Fibroblast of villous mesenchyme (primary cell): Measurements from ENCODE around the gene POLN. TPM values are rescaled to one million over a fixed set of nuclear protein-coding genes. Genes with fewer than 3 reads are reported as not detected.

Experiments used
- DNase-seq: peaks from one replicate; pipeline ENCODE4 v3.0.0-alpha.2; 2010; ENCODE audit warnings: low read depth
- H3K4me3 ChIP-seq: 2 replicates; pipeline ENCODE4 v1.5.1; 2011; ENCODE audit warnings: low read depth, mild to moderate bottlenecking, low read length
- total RNA-seq: library from RNA; depleted of rRNA; stranded (reverse); fragments of >200 nt; gene quantifications from 2 replicates; pipeline ENCODE4 v1.2.3, GENCODE V29; 2012
- TF ChIP-seq, protein P1 (sequence below): IDR thresholded peaks from 2 replicates; pipeline ENCODE4 v1.5.1; 2012; ENCODE audit warnings: low read depth, mild to moderate bottlenecking, low read length; ENCODE audit not compliant: insufficient read depth

POLN gene
- total RNA-seq, 1 donor = 4.7 TPM

DNA sequence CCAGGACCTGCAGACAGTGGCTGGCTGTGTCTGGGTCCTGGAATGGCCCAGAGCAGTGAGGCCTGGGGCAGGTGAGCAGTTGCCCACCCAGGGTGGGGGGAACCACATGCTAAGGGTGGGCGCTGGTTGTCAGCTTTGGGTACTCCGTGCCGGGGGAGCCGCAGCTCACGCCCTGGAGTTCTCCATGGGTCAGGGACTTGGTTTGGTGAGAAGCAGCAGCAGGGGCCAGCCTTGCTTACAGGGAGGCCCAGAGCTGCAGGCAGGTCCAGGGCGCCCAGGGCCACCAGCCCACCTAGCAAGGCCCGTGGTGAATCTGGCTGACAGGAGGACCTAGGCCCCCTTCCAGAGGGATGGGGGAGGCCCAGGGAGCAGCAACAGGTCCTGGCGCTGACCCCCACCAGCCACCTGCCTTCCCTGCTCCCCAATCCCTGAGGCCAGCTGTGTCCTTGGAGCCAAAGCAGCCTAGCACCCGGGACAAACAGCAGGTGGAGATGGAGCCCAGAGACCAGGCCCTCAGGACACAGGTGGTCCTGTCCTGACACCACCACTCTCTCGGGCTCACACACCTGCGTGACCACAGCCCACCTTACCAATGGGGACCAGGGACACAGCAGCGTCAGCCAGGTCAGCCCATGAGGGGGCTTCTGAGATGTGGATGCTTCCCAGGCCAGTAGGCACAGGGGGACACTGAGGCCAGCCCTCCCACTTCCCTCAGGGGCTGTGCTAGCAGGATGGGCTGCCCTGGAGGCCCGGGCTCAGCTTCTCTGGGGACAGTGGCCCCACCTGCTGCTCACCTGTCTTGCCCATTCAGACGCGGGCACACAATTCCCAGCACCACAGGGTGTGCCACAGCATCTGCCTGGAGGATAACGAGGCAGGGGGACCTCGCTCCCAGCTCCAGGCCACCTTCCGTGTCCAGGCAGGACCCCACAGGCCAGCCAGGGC lies 16.4 kb upstream of the POLN start:
- H3K4me3 ChIP-seq = no peak overlapping the region
- no peak for DNase-seq
- TF ChIP-seq, protein P1, sequence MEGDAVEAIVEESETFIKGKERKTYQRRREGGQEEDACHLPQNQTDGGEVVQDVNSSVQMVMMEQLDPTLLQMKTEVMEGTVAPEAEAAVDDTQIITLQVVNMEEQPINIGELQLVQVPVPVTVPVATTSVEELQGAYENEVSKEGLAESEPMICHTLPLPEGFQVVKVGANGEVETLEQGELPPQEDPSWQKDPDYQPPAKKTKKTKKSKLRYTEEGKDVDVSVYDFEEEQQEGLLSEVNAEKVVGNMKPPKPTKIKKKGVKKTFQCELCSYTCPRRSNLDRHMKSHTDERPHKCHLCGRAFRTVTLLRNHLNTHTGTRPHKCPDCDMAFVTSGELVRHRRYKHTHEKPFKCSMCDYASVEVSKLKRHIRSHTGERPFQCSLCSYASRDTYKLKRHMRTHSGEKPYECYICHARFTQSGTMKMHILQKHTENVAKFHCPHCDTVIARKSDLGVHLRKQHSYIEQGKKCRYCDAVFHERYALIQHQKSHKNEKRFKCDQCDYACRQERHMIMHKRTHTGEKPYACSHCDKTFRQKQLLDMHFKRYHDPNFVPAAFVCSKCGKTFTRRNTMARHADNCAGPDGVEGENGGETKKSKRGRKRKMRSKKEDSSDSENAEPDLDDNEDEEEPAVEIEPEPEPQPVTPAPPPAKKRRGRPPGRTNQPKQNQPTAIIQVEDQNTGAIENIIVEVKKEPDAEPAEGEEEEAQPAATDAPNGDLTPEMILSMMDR = no peak

DNA sequence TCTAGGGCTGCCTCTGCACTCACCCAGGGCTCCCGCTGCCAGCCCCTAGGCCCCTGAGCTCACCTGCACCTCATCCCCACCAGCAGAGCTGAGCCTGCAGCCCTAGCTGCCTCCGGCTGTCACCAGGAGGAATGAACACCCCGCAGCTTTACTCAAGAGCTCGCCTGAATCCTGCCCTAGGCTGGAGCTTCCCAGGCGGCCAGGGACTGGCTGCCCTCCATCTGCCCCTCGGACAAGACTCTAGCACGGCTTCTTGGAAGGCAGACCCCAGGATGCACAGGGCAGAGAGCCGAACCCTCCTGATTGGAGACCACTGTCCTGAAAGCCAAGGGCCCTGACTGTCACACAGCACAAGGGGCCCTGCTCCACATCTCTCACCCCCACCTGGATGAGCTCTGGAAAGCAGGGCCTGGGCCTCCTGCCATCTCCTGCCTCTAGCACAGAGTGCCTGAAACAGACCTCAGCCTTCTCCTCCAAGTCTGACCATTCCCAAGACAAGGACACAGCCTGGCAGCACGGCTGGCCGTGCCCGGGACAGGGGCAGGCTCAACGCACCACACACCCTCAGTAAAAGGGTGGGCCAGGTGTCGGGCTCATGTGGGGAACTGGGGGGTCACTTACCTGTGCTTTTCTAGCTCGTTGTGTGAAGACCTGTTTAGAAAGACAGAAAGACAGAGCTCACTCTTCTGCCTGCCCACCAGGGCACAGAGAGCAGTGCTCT lies 15.6 kb upstream of the POLN start:
- H3K4me3 ChIP-seq = no peak overlapping the region
- no peak for DNase-seq
- TF ChIP-seq, protein P1 = no peak

DNA sequence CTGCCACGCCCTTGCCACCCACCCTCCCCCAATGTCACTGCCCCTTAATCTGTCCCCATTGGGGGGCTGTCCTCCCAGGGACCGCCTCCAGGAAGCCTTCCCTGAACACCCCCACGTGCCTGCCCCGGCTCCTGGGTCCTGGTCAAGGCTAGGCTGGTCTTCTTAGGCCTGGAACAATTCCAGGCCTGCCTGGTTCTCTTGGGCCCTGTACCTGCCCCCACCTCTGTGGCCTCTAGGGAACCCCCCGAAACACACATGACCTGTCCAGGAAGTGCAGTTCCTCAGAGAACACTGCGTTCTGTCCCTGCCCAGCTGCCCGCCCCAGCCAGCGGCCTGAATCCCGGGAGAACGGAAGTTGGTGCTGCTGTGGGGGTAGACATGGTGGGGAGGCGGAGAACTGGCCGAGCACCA lies 14.9 kb upstream of the POLN start:
- TF ChIP-seq, protein P1 = no peak
- no peak for DNase-seq
- no peak overlapping the region for H3K4me3 ChIP-seq

DNA sequence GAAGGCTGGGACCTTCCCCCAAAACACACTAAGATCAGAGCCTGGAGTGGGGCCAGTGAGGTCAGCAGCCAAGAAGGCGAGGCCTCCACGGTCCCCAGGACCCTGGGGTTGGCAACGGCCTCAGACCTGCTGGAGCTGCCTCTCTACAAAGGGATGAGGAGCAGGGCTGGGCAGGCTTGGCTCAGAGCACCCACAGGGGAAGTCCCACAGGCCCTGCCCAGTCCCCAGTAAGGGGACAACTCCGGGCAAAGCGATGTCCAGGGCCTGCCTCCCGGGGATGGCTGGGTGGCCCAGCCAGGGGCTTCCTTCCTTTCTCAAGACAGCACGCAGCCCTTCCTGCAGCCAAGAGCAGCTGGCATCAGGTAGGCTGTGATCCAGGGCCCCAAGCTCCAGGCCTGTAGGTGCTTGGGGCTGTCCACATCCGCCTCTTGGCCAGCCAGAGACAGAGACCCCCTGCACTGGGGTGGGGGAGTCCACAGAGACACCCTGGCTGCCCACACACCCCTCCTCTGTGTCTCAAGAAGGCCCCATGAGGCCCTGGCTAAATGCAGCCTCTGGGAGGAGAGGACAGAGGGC lies 14.3 kb upstream of the POLN start:
- TF ChIP-seq, protein P1 = no peak
- no peak overlapping the region for H3K4me3 ChIP-seq
- DNase-seq = no peak

DNA sequence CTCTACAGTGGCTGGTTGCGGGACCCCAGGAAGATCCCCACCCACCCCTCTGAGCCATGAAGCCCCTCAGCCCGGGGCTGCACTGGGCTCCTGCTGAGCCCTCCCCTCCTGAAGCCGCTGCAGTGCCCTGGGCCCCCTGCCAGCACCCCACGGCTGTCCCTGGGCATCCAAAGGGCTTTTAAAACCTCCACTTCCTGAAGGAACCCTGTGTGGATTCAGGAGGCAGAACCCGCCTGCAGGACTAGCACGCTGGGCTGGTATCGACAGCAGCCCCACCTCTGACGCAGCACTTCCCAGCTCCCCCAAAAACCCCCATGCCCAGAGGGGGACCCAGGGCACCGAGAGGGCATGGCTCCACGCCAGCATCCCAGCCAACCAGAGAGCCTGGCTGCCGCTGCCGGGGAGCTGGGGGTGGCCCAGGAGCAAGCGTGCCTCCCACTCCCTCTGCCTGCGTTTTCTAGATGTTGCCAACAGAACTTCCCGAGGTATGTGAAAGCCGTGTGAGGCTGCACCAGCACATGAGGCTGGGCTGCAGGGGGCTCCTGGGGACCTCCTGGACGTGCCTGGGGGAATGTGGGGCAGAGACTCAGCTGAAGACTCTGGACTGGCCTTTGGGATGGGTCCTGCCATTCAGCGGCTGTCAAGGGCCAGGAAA lies 13.7 kb upstream of the POLN start:
- H3K4me3 ChIP-seq = no peak overlapping the region
- DNase-seq = peak; percentile 30
- TF ChIP-seq, protein P1 = no peak

DNA sequence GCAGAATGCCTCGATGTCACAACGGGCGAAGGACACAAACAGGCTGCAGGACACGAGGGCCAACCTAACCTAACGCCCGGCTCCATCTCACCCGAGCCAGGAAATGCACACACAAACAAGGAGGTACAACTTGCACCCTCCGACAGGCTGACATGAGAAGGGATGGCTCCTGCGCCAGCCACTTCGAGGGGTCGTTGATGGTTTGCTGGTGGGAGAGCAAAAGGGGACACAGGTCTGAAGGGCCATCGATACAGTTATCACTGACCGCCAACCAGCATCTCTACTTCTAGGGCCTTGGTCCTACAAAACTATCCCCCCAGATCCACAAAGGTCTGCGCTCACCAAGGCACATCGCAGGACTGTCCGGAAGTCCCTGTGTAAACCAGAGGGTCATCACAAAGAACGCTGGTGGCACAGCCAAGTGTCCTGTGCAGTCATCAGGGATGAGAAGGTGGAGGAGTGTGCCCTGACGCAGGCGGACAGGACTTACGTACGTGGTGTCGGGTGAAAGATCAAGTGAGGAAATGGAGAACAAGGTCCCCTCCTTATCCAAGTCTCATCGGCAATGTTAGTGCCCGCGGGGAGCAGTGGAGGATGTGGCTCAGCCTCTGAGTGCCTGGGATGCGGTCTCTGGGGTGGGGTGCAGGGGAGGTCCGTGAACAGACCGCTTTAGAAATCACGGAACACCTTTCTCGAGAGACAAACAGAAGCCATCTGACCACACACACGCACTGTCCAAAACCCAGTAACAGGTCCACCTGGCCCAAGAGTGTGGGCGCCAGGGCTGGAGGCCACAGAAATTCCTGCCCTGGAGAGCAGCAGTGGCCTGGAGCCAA lies 13.0 kb upstream of the POLN start:
- TF ChIP-seq, protein P1 = no peak
- no peak for DNase-seq
- no peak overlapping the region for H3K4me3 ChIP-seq
